ENCODE results near the gene CRIP2.

CRIP2 gene

GRCh38 chr14:105480807-105481801, 6.5 kb downstream of the CRIP2 start:
- peak overlapping the region; percentile 91 for H3K9ac ChIP-seq (ENCODE audit: low read depth, low read length)
- H3K4me1 ChIP-seq (ENCODE audit: control insufficient read depth, insufficient read depth, low read length) = peaks cover 48% of the 10 kb centered on the region
- H3K27me3 ChIP-seq (ENCODE audit: control insufficient read depth, insufficient read depth, low read length) = no peaks in the 10 kb centered on the region
- peak overlapping the region; percentile 77 for H3K4me2 ChIP-seq (ENCODE audit: low read length)
- peaks cover 8% of the 10 kb centered on the region for H3K36me3 ChIP-seq (ENCODE audit: insufficient read depth, low read length)
- peak overlapping the region; percentile 54 for H3K4me3 ChIP-seq (ENCODE audit: low read length)
- no peaks in the 10 kb centered on the region for H3K9me3 ChIP-seq (replicated peaks; ENCODE audit: low read length)

- Histone ChIP-seq H3K4me2 (ENCODE audit: low read length) (peak overlapping the region; percentile 73), H3K36me3 (ENCODE audit: insufficient read depth, low read length) (peaks cover 8% of the 10 kb centered on the region), H3K9me3 (replicated peaks; ENCODE audit: low read length) (no peaks in the 10 kb centered on the region), H3K4me1 (ENCODE audit: control insufficient read depth, insufficient read depth, low read length) (peaks cover 39% of the 10 kb centered on the region), H3K9ac (ENCODE audit: low read depth, low read length) (peak overlapping the region; percentile 91), H3K27me3 (ENCODE audit: control insufficient read depth, insufficient read depth, low read length) (no peaks in the 10 kb centered on the region), H3K4me3 (ENCODE audit: low read length) (peak overlapping the region; percentile 44)
These were observed 7.4 kb downstream of the CRIP2 start for GRCh38 chr14:105481886-105482457.

GRCh38 chr14:105482486-105483110, 8.0 kb downstream of the CRIP2 start:
- H3K9me3 ChIP-seq (replicated peaks; ENCODE audit: low read length) = no peaks in the 10 kb centered on the region
- H3K9ac ChIP-seq (ENCODE audit: low read depth, low read length) = peak overlapping the region; percentile 91
- H3K4me1 ChIP-seq (ENCODE audit: control insufficient read depth, insufficient read depth, low read length) = peaks cover 34% of the 10 kb centered on the region
- peaks cover 8% of the 10 kb centered on the region for H3K36me3 ChIP-seq (ENCODE audit: insufficient read depth, low read length)
- no peaks in the 10 kb centered on the region for H3K27me3 ChIP-seq (ENCODE audit: control insufficient read depth, insufficient read depth, low read length)
- peak overlapping the region; percentile 73 for H3K4me2 ChIP-seq (ENCODE audit: low read length)
- peak overlapping the region; percentile 4 for H3K4me3 ChIP-seq (ENCODE audit: low read length)

- Histone ChIP-seq H3K4me3 (ENCODE audit: low read length) (no peak overlapping the region), H3K4me1 (ENCODE audit: control insufficient read depth, insufficient read depth, low read length) (peaks cover 34% of the 10 kb centered on the region), H3K4me2 (ENCODE audit: low read length) (no peak overlapping the region), H3K27me3 (ENCODE audit: control insufficient read depth, insufficient read depth, low read length) (no peaks in the 10 kb centered on the region), H3K36me3 (ENCODE audit: insufficient read depth, low read length) (peaks cover 8% of the 10 kb centered on the region), H3K9ac (ENCODE audit: low read depth, low read length) (peak overlapping the region; percentile 91), H3K9me3 (replicated peaks; ENCODE audit: low read length) (no peaks in the 10 kb centered on the region)
These were observed 8.9 kb downstream of the CRIP2 start for GRCh38 chr14:105483300-105484068.

GRCh38 chr14:105484069-105484996, 9.7 kb downstream of the CRIP2 start:
- no peaks in the 10 kb centered on the region for H3K27me3 ChIP-seq (ENCODE audit: control insufficient read depth, insufficient read depth, low read length)
- H3K36me3 ChIP-seq (ENCODE audit: insufficient read depth, low read length) = peaks cover 7% of the 10 kb centered on the region
- H3K4me3 ChIP-seq (ENCODE audit: low read length) = no peak overlapping the region
- H3K4me1 ChIP-seq (ENCODE audit: control insufficient read depth, insufficient read depth, low read length) = peaks cover 37% of the 10 kb centered on the region
- no peak overlapping the region for H3K4me2 ChIP-seq (ENCODE audit: low read length)
- H3K9me3 ChIP-seq (replicated peaks; ENCODE audit: low read length) = no peaks in the 10 kb centered on the region
- no peak overlapping the region for H3K9ac ChIP-seq (ENCODE audit: low read depth, low read length)

- Histone ChIP-seq H3K4me1 (ENCODE audit: control insufficient read depth, insufficient read depth, low read length) (peaks cover 39% of the 10 kb centered on the region), H3K36me3 (ENCODE audit: insufficient read depth, low read length) (no peaks in the 10 kb centered on the region), H3K27me3 (ENCODE audit: control insufficient read depth, insufficient read depth, low read length) (no peaks in the 10 kb centered on the region), H3K9me3 (replicated peaks; ENCODE audit: low read length) (no peaks in the 10 kb centered on the region), H3K4me3 (ENCODE audit: low read length) (no peak overlapping the region), H3K9ac (ENCODE audit: low read depth, low read length) (no peak overlapping the region), H3K4me2 (ENCODE audit: low read length) (no peak overlapping the region)
These were observed 10.4 kb downstream of the CRIP2 start for GRCh38 chr14:105484997-105485393.

- H3K27me3 ChIP-seq (ENCODE audit: control insufficient read depth, insufficient read depth, low read length) = no peaks in the 10 kb centered on the region
- H3K9ac ChIP-seq (ENCODE audit: low read depth, low read length) = no peak overlapping the region
- no peaks in the 10 kb centered on the region for H3K36me3 ChIP-seq (ENCODE audit: insufficient read depth, low read length)
- H3K4me1 ChIP-seq (ENCODE audit: control insufficient read depth, insufficient read depth, low read length) = peaks cover 33% of the 10 kb centered on the region
- H3K4me2 ChIP-seq (ENCODE audit: low read length) = no peak overlapping the region
- no peaks in the 10 kb centered on the region for H3K9me3 ChIP-seq (replicated peaks; ENCODE audit: low read length)
- H3K4me3 ChIP-seq (ENCODE audit: low read length) = no peak overlapping the region
These were observed 11.1 kb downstream of the CRIP2 start for GRCh38 chr14:105485739-105486162.

- Histone ChIP-seq H3K4me3 (ENCODE audit: low read length) (no peak within 1 kb of the TSS), H3K9ac (ENCODE audit: low read depth, low read length) (no peak within 1 kb of the TSS), H3K4me2 (ENCODE audit: low read length) (peak within 1 kb of the TSS; percentile 32), H3K9me3 (replicated peaks; ENCODE audit: low read length) (no peaks in the 10 kb centered on the region), H3K27me3 (ENCODE audit: control insufficient read depth, insufficient read depth, low read length) (no peaks in the 10 kb centered on the region), H3K4me1 (ENCODE audit: control insufficient read depth, insufficient read depth, low read length) (peaks cover 27% of the 10 kb centered on the region), H3K36me3 (ENCODE audit: insufficient read depth, low read length) (no peaks in the 10 kb centered on the region)
These were observed 11.7 kb downstream of the CRIP2 start, which contains the start of gene CRIP1 for GRCh38 chr14:105486163-105486973. CRIP1 (plus strand) TSS chr14:105486886; CDS start chr14:105487260, 374 bp downstream.

- peaks cover 26% of the 10 kb centered on the region for H3K4me1 ChIP-seq (ENCODE audit: control insufficient read depth, insufficient read depth, low read length)
- H3K9ac ChIP-seq (ENCODE audit: low read depth, low read length) = no peak overlapping the region
- no peak overlapping the region for H3K4me3 ChIP-seq (ENCODE audit: low read length)
These were observed 12.4 kb downstream of the CRIP2 start for GRCh38 chr14:105486974-105487448.

More at GRCh38 chr14:105486974-105487448, 12.4 kb downstream of the CRIP2 start:
- no peaks in the 10 kb centered on the region for H3K9me3 ChIP-seq (replicated peaks; ENCODE audit: low read length)
- H3K4me2 ChIP-seq (ENCODE audit: low read length) = peak overlapping the region; percentile 32
- H3K36me3 ChIP-seq (ENCODE audit: insufficient read depth, low read length) = no peaks in the 10 kb centered on the region
- H3K27me3 ChIP-seq (ENCODE audit: control insufficient read depth, insufficient read depth, low read length) = no peaks in the 10 kb centered on the region

Measured in skeletal muscle satellite cell (primary cell).